H9 (cell line): ENCODE results near the gene DIAPH2. TPM values are rescaled to one million over a fixed set of nuclear protein-coding genes. Genes with fewer than 3 reads are reported as not detected.
"Not testable (repeated sequence)": the region's sequence is repeated elsewhere in the genome, so short reads cannot be mapped to it uniquely, and the experiment has no call there.

ENCODE experiments used
- DNase-seq: peaks from one replicate; pipeline ENCODE4 v3.0.0-alpha.2; 2017
- H2AFZ ChIP-seq: one replicate; pipeline ENCODE4 v1.6.1; 2013; ENCODE audit warnings: mild to moderate bottlenecking, low read length, control low read depth, moderate library complexity
- H2AK5ac ChIP-seq: 2 replicates; pipeline ENCODE4 v1.6.1; 2013; ENCODE audit warnings: low read length, control low read depth, mixed read lengths; ENCODE audit not compliant: insufficient read length
- H2BK120ac ChIP-seq: one replicate; pipeline ENCODE4 v1.6.1; 2013; ENCODE audit warnings: low read depth, mild to moderate bottlenecking, low read length, control low read depth, inconsistent platforms; ENCODE audit not compliant: poor library complexity, severe bottlenecking
- H2BK12ac ChIP-seq: 2 replicates; pipeline ENCODE4 v1.6.1; 2013; ENCODE audit warnings: low read length, control low read depth, mixed read lengths, low read depth; ENCODE audit not compliant: insufficient read length
- H2BK15ac ChIP-seq: 2 replicates; pipeline ENCODE4 v1.6.1; 2013; ENCODE audit warnings: low read depth, low read length, control low read depth
- H2BK20ac ChIP-seq: one replicate; pipeline ENCODE4 v1.6.1; 2013; ENCODE audit warnings: low read depth, mild to moderate bottlenecking, low read length, control low read depth, inconsistent platforms; ENCODE audit not compliant: poor library complexity, severe bottlenecking
- H2BK5ac ChIP-seq: 2 replicates; pipeline ENCODE4 v1.6.1; 2013; ENCODE audit warnings: low read length, control low read depth, mixed read lengths; ENCODE audit not compliant: insufficient read length
- H3K14ac ChIP-seq: 2 replicates; pipeline ENCODE4 v1.6.1; 2013; ENCODE audit warnings: low read length, control low read depth; ENCODE audit not compliant: insufficient read depth
- H3K18ac ChIP-seq: 2 replicates; pipeline ENCODE4 v1.6.1; 2013; ENCODE audit warnings: low read depth, mild to moderate bottlenecking, mixed read lengths, low read length, control low read depth; ENCODE audit not compliant: insufficient read length
- H3K23ac ChIP-seq: 2 replicates; pipeline ENCODE4 v1.6.1; 2013; ENCODE audit warnings: low read length, control low read depth, mixed read lengths, low read depth; ENCODE audit not compliant: insufficient read length
- H3K23me2 ChIP-seq: 2 replicates; pipeline ENCODE4 v1.6.1; 2013; ENCODE audit warnings: low read depth, mild to moderate bottlenecking, mixed read lengths, low read length, control low read depth; ENCODE audit not compliant: insufficient read length, poor library complexity, severe bottlenecking
- H3K27ac ChIP-seq: 2 replicates; pipeline ENCODE4 v1.5.1; 2013; ENCODE audit warnings: low read length, control low read depth, mixed read lengths, low read depth; ENCODE audit not compliant: insufficient read length
- H3K27me3 ChIP-seq: 2 replicates; pipeline ENCODE4 v1.6.1; 2013; ENCODE audit warnings: low read length, control low read depth, inconsistent platforms; ENCODE audit not compliant: insufficient read depth
- H3K4ac ChIP-seq: 2 replicates; pipeline ENCODE4 v1.6.1; 2013; ENCODE audit warnings: low read depth, mild to moderate bottlenecking, control low read depth, inconsistent platforms, low read length, moderate library complexity
- H3K4me1 ChIP-seq: 2 replicates; pipeline ENCODE4 v1.6.1; 2013; ENCODE audit warnings: low read length, control low read depth, inconsistent platforms; ENCODE audit not compliant: insufficient read depth
- H3K4me2 ChIP-seq: 2 replicates; pipeline ENCODE4 v1.6.1; 2013; ENCODE audit warnings: low read length, control low read depth, mixed read lengths; ENCODE audit not compliant: insufficient read length, insufficient read depth
- H3K56ac ChIP-seq: 2 replicates; pipeline ENCODE4 v1.6.1; 2013; ENCODE audit warnings: low read depth, mild to moderate bottlenecking, mixed read lengths, low read length, control low read depth; ENCODE audit not compliant: insufficient read length
- H3K79me1 ChIP-seq: 2 replicates; pipeline ENCODE4 v1.6.1; 2013; ENCODE audit warnings: low read depth, mild to moderate bottlenecking, moderate library complexity, low read length, control low read depth, inconsistent platforms; ENCODE audit not compliant: insufficient read depth, poor library complexity, severe bottlenecking
- H3K79me2 ChIP-seq: 2 replicates; pipeline ENCODE4 v1.6.1; 2013; ENCODE audit warnings: low read length, control low read depth, inconsistent platforms; ENCODE audit not compliant: insufficient read depth
- H3K9ac ChIP-seq: 2 replicates; pipeline ENCODE4 v1.6.1; 2013; ENCODE audit warnings: low read length, control low read depth, mixed read lengths; ENCODE audit not compliant: insufficient read length; ENCODE audit errors: extremely low read depth
- H3K9me3 ChIP-seq: one replicate; pipeline ENCODE4 v1.6.1; 2013; ENCODE audit warnings: low read depth, low read length, inconsistent platforms; ENCODE audit not compliant: control insufficient read depth
- H3T11ph ChIP-seq: one replicate; pipeline ENCODE4 v1.6.1; 2013; ENCODE audit warnings: mild to moderate bottlenecking, low read length, control low read depth, inconsistent platforms
- H4K20me1 ChIP-seq: one replicate; pipeline ENCODE4 v1.6.1; 2013; ENCODE audit not compliant: control insufficient read depth, insufficient read length, insufficient read depth
- H4K5ac ChIP-seq: 2 replicates; pipeline ENCODE4 v1.6.1; 2013; ENCODE audit warnings: low read depth, mild to moderate bottlenecking, mixed read lengths, low read length, control low read depth; ENCODE audit not compliant: insufficient read length
- H4K8ac ChIP-seq: replicated peaks from 2 replicates; pipeline ENCODE4 v1.6.1; 2013; ENCODE audit warnings: low read length, control low read depth, mixed read lengths, low read depth; ENCODE audit not compliant: insufficient read length
- H4K91ac ChIP-seq: 2 replicates; pipeline ENCODE4 v1.6.1; 2013; ENCODE audit warnings: low read depth, mild to moderate bottlenecking, moderate library complexity, mixed read lengths, low read length, control low read depth; ENCODE audit not compliant: insufficient read length
- H3K27ac Mint-ChIP-seq, 3 experiments: 2 replicates in 2 of 3; 3 replicates in 1 of 3; pipeline ENCODE4 v1.8.0; 2020 to 2021; ENCODE audit warnings: mixed read lengths in 3 of 3, mild to moderate bottlenecking in 1 of 3, moderate library complexity in 1 of 3
- H3K27me3 Mint-ChIP-seq: 2 replicates; pipeline ENCODE4 v1.8.0; 2021; ENCODE audit warnings: low read depth, mild to moderate bottlenecking, moderate library complexity, mixed read lengths
- H3K36me3 Mint-ChIP-seq, 3 experiments: 2 replicates in 2 of 3; 3 replicates in 1 of 3; pipeline ENCODE4 v1.8.0; 2020 to 2021; ENCODE audit warnings: low read depth in 3 of 3, mixed read lengths in 3 of 3; ENCODE audit not compliant: insufficient read depth in 1 of 3
- H3K4me1 Mint-ChIP-seq, 2 experiments: 2 replicates each; pipeline ENCODE4 v1.8.0; 2020; ENCODE audit warnings: mixed read lengths in 2 of 2
- H3K4me3 Mint-ChIP-seq, 2 experiments: 2 replicates in 1 of 2; 3 replicates in 1 of 2; pipeline ENCODE4 v1.8.0; 2020 to 2021; ENCODE audit warnings: mild to moderate bottlenecking in 2 of 2, mixed read lengths in 2 of 2, moderate library complexity in 1 of 2
- H3K9me3 Mint-ChIP-seq, 2 experiments: 2 replicates in 1 of 2; 3 replicates in 1 of 2; pipeline ENCODE4 v1.8.0; 2020; ENCODE audit warnings: mild to moderate bottlenecking in 2 of 2, mixed read lengths in 2 of 2, moderate library complexity in 1 of 2
- CTCF ChIP-seq: fragments of 200-600 bp; sonication (generic); conservative IDR thresholded peaks from 3 replicates; pipeline ENCODE4 v1.8.0; 2021; ENCODE audit warnings: antibody characterized with exemption, mild to moderate bottlenecking
- WGBS: extraction: QIAGEN DNeasy Blood & Tissue Kit; methylation state at CpG from one replicate; pipeline ENCODE4 v1.1.7; 2013; ENCODE audit warnings: missing lambda C conversion rate, low lambda C conversion rate, mixed read lengths; ENCODE audit not compliant: insufficient read length; ENCODE audit errors: extremely low coverage; 5-methylcytosine and 5-hydroxymethylcytosine counted together
- total RNA-seq: library from RNA; stranded (reverse); gene quantifications from 2 replicates; pipeline ENCODE4 v1.2.1, GENCODE V29; 2021

Gene DIAPH2
- total RNA-seq, 1 experiment from 2014 or later, result 45.4 TPM

- H3K23me2 ChIP-seq, result no peaks in the 10 kb centered on the region
- H3K18ac ChIP-seq, result no peak overlapping the region
- no peaks in the 10 kb centered on the region for H3K27me3 Mint-ChIP-seq
- H2AFZ ChIP-seq, result no peak overlapping the region
- H3K79me2 ChIP-seq, result no peaks in the 10 kb centered on the region
- peaks cover 43% of the 10 kb centered on the region in 2 experiments for H3K4me1 Mint-ChIP-seq
- no peaks in the 10 kb centered on the region for H3K27me3 ChIP-seq
- H3K9ac ChIP-seq, result no peak overlapping the region
- TF ChIP-seq CTCF, result no peak
- no peaks in the 10 kb centered on the region for H3K9me3 ChIP-seq
- no peak overlapping the region for H3K4ac ChIP-seq
- WGBS, result no CpG with 5 or more reads among the region's 1 CpG
- H3K27ac Mint-ChIP-seq, result peak overlapping the region in 1 of 3 experiments; percentile 24; a peak in 1 of 7 replicates
- no peak overlapping the region for H4K5ac ChIP-seq
- no peak overlapping the region for H2BK20ac ChIP-seq
- DNase-seq, result no peak
- no peak overlapping the region for H2AK5ac ChIP-seq
- no peak overlapping the region for H3T11ph ChIP-seq
- H4K8ac ChIP-seq, result no peak overlapping the region
- no peaks in the 10 kb centered on the region for H3K9me3 Mint-ChIP-seq
- H4K20me1 ChIP-seq, result no peaks in the 10 kb centered on the region
- peak overlapping the region; percentile 1 for H3K4me2 ChIP-seq
- H3K4me1 ChIP-seq, result peaks cover 3% of the 10 kb centered on the region; the same call in 1 of the 2 replicates
- H2BK15ac ChIP-seq, result no peak overlapping the region
- H2BK12ac ChIP-seq, result no peak overlapping the region
- no peak overlapping the region for H3K56ac ChIP-seq
- no peaks in the 10 kb centered on the region for H3K36me3 Mint-ChIP-seq
- H3K27ac ChIP-seq, result no peak overlapping the region
- no peak overlapping the region for H3K23ac ChIP-seq
- H2BK5ac ChIP-seq, result no peak overlapping the region
- no peak overlapping the region for H4K91ac ChIP-seq
- H3K4me3 Mint-ChIP-seq, result no peak overlapping the region; a peak in 1 of 5 replicates
- no peak overlapping the region for H3K14ac ChIP-seq
- no peaks in the 10 kb centered on the region for H3K79me1 ChIP-seq
- no peak overlapping the region for H2BK120ac ChIP-seq
Measured at GRCh38 chrX:96846841-96847240, 162.2 kb downstream of the DIAPH2 start.

- not testable (repeated sequence) for H3K23ac ChIP-seq, H2BK12ac ChIP-seq, H2BK15ac ChIP-seq, H3K4me1 Mint-ChIP-seq, H3K4me3 Mint-ChIP-seq, H3K23me2 ChIP-seq, H3K18ac ChIP-seq, H4K5ac ChIP-seq, DNase-seq, H2BK20ac ChIP-seq, H3K79me2 ChIP-seq, H3K4me2 ChIP-seq, H3K14ac ChIP-seq, H3K4me1 ChIP-seq, H3T11ph ChIP-seq, H4K20me1 ChIP-seq, H3K9ac ChIP-seq, H4K8ac ChIP-seq, H2BK5ac ChIP-seq, H4K91ac ChIP-seq, H3K4ac ChIP-seq, H3K36me3 Mint-ChIP-seq, H3K9me3 ChIP-seq, H3K56ac ChIP-seq, H3K9me3 Mint-ChIP-seq, H3K27me3 Mint-ChIP-seq, H3K27ac ChIP-seq, H3K79me1 ChIP-seq, H2BK120ac ChIP-seq, H2AK5ac ChIP-seq, H2AFZ ChIP-seq, H3K27ac Mint-ChIP-seq, H3K27me3 ChIP-seq
- WGBS, result no CpG with 5 or more reads among the region's 4 CpGs
Measured at GRCh38 chrX:96859422-96859821, 174.8 kb downstream of the DIAPH2 start.
